H9 (cell line): ENCODE results near the gene WHAMM. TPM values are rescaled to one million over a fixed set of nuclear protein-coding genes. Genes with fewer than 3 reads are reported as not detected.

Experiments
- DNase-seq: peaks from one replicate; pipeline ENCODE4 v3.0.0-alpha.2; 2017
- H2AFZ ChIP-seq: one replicate; pipeline ENCODE4 v1.6.1; 2013; ENCODE audit warnings: mild to moderate bottlenecking, low read length, control low read depth, moderate library complexity
- H2AK5ac ChIP-seq: 2 replicates; pipeline ENCODE4 v1.6.1; 2013; ENCODE audit warnings: low read length, control low read depth, mixed read lengths; ENCODE audit not compliant: insufficient read length
- H2BK120ac ChIP-seq: one replicate; pipeline ENCODE4 v1.6.1; 2013; ENCODE audit warnings: low read depth, mild to moderate bottlenecking, low read length, control low read depth, inconsistent platforms; ENCODE audit not compliant: poor library complexity, severe bottlenecking
- H2BK12ac ChIP-seq: 2 replicates; pipeline ENCODE4 v1.6.1; 2013; ENCODE audit warnings: low read length, control low read depth, mixed read lengths, low read depth; ENCODE audit not compliant: insufficient read length
- H2BK15ac ChIP-seq: 2 replicates; pipeline ENCODE4 v1.6.1; 2013; ENCODE audit warnings: low read depth, low read length, control low read depth
- H2BK20ac ChIP-seq: one replicate; pipeline ENCODE4 v1.6.1; 2013; ENCODE audit warnings: low read depth, mild to moderate bottlenecking, low read length, control low read depth, inconsistent platforms; ENCODE audit not compliant: poor library complexity, severe bottlenecking
- H2BK5ac ChIP-seq: 2 replicates; pipeline ENCODE4 v1.6.1; 2013; ENCODE audit warnings: low read length, control low read depth, mixed read lengths; ENCODE audit not compliant: insufficient read length
- H3K14ac ChIP-seq: 2 replicates; pipeline ENCODE4 v1.6.1; 2013; ENCODE audit warnings: low read length, control low read depth; ENCODE audit not compliant: insufficient read depth
- H3K18ac ChIP-seq: 2 replicates; pipeline ENCODE4 v1.6.1; 2013; ENCODE audit warnings: low read depth, mild to moderate bottlenecking, mixed read lengths, low read length, control low read depth; ENCODE audit not compliant: insufficient read length
- H3K23ac ChIP-seq: 2 replicates; pipeline ENCODE4 v1.6.1; 2013; ENCODE audit warnings: low read length, control low read depth, mixed read lengths, low read depth; ENCODE audit not compliant: insufficient read length
- H3K23me2 ChIP-seq: 2 replicates; pipeline ENCODE4 v1.6.1; 2013; ENCODE audit warnings: low read depth, mild to moderate bottlenecking, mixed read lengths, low read length, control low read depth; ENCODE audit not compliant: insufficient read length, poor library complexity, severe bottlenecking
- H3K27ac ChIP-seq: 2 replicates; pipeline ENCODE4 v1.5.1; 2013; ENCODE audit warnings: low read length, control low read depth, mixed read lengths, low read depth; ENCODE audit not compliant: insufficient read length
- H3K27me3 ChIP-seq: 2 replicates; pipeline ENCODE4 v1.6.1; 2013; ENCODE audit warnings: low read length, control low read depth, inconsistent platforms; ENCODE audit not compliant: insufficient read depth
- H3K4ac ChIP-seq: 2 replicates; pipeline ENCODE4 v1.6.1; 2013; ENCODE audit warnings: low read depth, mild to moderate bottlenecking, control low read depth, inconsistent platforms, low read length, moderate library complexity
- H3K4me1 ChIP-seq: 2 replicates; pipeline ENCODE4 v1.6.1; 2013; ENCODE audit warnings: low read length, control low read depth, inconsistent platforms; ENCODE audit not compliant: insufficient read depth
- H3K4me2 ChIP-seq: 2 replicates; pipeline ENCODE4 v1.6.1; 2013; ENCODE audit warnings: low read length, control low read depth, mixed read lengths; ENCODE audit not compliant: insufficient read length, insufficient read depth
- H3K56ac ChIP-seq: 2 replicates; pipeline ENCODE4 v1.6.1; 2013; ENCODE audit warnings: low read depth, mild to moderate bottlenecking, mixed read lengths, low read length, control low read depth; ENCODE audit not compliant: insufficient read length
- H3K79me1 ChIP-seq: 2 replicates; pipeline ENCODE4 v1.6.1; 2013; ENCODE audit warnings: low read depth, mild to moderate bottlenecking, moderate library complexity, low read length, control low read depth, inconsistent platforms; ENCODE audit not compliant: insufficient read depth, poor library complexity, severe bottlenecking
- H3K79me2 ChIP-seq: 2 replicates; pipeline ENCODE4 v1.6.1; 2013; ENCODE audit warnings: low read length, control low read depth, inconsistent platforms; ENCODE audit not compliant: insufficient read depth
- H3K9ac ChIP-seq: 2 replicates; pipeline ENCODE4 v1.6.1; 2013; ENCODE audit warnings: low read length, control low read depth, mixed read lengths; ENCODE audit not compliant: insufficient read length; ENCODE audit errors: extremely low read depth
- H3K9me3 ChIP-seq: one replicate; pipeline ENCODE4 v1.6.1; 2013; ENCODE audit warnings: low read depth, low read length, inconsistent platforms; ENCODE audit not compliant: control insufficient read depth
- H3T11ph ChIP-seq: one replicate; pipeline ENCODE4 v1.6.1; 2013; ENCODE audit warnings: mild to moderate bottlenecking, low read length, control low read depth, inconsistent platforms
- H4K20me1 ChIP-seq: one replicate; pipeline ENCODE4 v1.6.1; 2013; ENCODE audit not compliant: control insufficient read depth, insufficient read length, insufficient read depth
- H4K5ac ChIP-seq: 2 replicates; pipeline ENCODE4 v1.6.1; 2013; ENCODE audit warnings: low read depth, mild to moderate bottlenecking, mixed read lengths, low read length, control low read depth; ENCODE audit not compliant: insufficient read length
- H4K8ac ChIP-seq: replicated peaks from 2 replicates; pipeline ENCODE4 v1.6.1; 2013; ENCODE audit warnings: low read length, control low read depth, mixed read lengths, low read depth; ENCODE audit not compliant: insufficient read length
- H4K91ac ChIP-seq: 2 replicates; pipeline ENCODE4 v1.6.1; 2013; ENCODE audit warnings: low read depth, mild to moderate bottlenecking, moderate library complexity, mixed read lengths, low read length, control low read depth; ENCODE audit not compliant: insufficient read length
- H3K27ac Mint-ChIP-seq, 3 experiments: 2 replicates in 2 of 3; 3 replicates in 1 of 3; pipeline ENCODE4 v1.8.0; 2020 to 2021; ENCODE audit warnings: mixed read lengths in 3 of 3, mild to moderate bottlenecking in 1 of 3, moderate library complexity in 1 of 3
- H3K27me3 Mint-ChIP-seq: 2 replicates; pipeline ENCODE4 v1.8.0; 2021; ENCODE audit warnings: low read depth, mild to moderate bottlenecking, moderate library complexity, mixed read lengths
- H3K36me3 Mint-ChIP-seq, 3 experiments: 2 replicates in 2 of 3; 3 replicates in 1 of 3; pipeline ENCODE4 v1.8.0; 2020 to 2021; ENCODE audit warnings: low read depth in 3 of 3, mixed read lengths in 3 of 3; ENCODE audit not compliant: insufficient read depth in 1 of 3
- H3K4me1 Mint-ChIP-seq, 2 experiments: 2 replicates each; pipeline ENCODE4 v1.8.0; 2020; ENCODE audit warnings: mixed read lengths in 2 of 2
- H3K4me3 Mint-ChIP-seq, 2 experiments: 2 replicates in 1 of 2; 3 replicates in 1 of 2; pipeline ENCODE4 v1.8.0; 2020 to 2021; ENCODE audit warnings: mild to moderate bottlenecking in 2 of 2, mixed read lengths in 2 of 2, moderate library complexity in 1 of 2
- H3K9me3 Mint-ChIP-seq, 2 experiments: 2 replicates in 1 of 2; 3 replicates in 1 of 2; pipeline ENCODE4 v1.8.0; 2020; ENCODE audit warnings: mild to moderate bottlenecking in 2 of 2, mixed read lengths in 2 of 2, moderate library complexity in 1 of 2
- WGBS: extraction: QIAGEN DNeasy Blood & Tissue Kit; methylation state at CpG from one replicate; pipeline ENCODE4 v1.1.7; 2013; ENCODE audit warnings: missing lambda C conversion rate, low lambda C conversion rate, mixed read lengths; ENCODE audit not compliant: insufficient read length; ENCODE audit errors: extremely low coverage; 5-methylcytosine and 5-hydroxymethylcytosine counted together
- total RNA-seq: library from RNA; stranded (reverse); gene quantifications from 2 replicates; pipeline ENCODE4 v1.2.1, GENCODE V29; 2021
- TF ChIP-seq, protein P1 (sequence below): fragments of 200-600 bp; sonication (generic); conservative IDR thresholded peaks from 3 replicates; pipeline ENCODE4 v1.8.0; 2021; ENCODE audit warnings: antibody characterized with exemption, mild to moderate bottlenecking

The WHAMM gene
- total RNA-seq, 1 experiment from 2014 or later = 3.0 TPM

- TF ChIP-seq, protein P1, sequence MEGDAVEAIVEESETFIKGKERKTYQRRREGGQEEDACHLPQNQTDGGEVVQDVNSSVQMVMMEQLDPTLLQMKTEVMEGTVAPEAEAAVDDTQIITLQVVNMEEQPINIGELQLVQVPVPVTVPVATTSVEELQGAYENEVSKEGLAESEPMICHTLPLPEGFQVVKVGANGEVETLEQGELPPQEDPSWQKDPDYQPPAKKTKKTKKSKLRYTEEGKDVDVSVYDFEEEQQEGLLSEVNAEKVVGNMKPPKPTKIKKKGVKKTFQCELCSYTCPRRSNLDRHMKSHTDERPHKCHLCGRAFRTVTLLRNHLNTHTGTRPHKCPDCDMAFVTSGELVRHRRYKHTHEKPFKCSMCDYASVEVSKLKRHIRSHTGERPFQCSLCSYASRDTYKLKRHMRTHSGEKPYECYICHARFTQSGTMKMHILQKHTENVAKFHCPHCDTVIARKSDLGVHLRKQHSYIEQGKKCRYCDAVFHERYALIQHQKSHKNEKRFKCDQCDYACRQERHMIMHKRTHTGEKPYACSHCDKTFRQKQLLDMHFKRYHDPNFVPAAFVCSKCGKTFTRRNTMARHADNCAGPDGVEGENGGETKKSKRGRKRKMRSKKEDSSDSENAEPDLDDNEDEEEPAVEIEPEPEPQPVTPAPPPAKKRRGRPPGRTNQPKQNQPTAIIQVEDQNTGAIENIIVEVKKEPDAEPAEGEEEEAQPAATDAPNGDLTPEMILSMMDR = no peak
- Histone ChIP-seq H3K9me3 (no peaks in the 10 kb centered on the region), H3K23me2 (no peaks in the 10 kb centered on the region), H3K56ac (no peak overlapping the region), H3K23ac (no peak overlapping the region), H2BK20ac (no peak overlapping the region), H4K20me1 (no peaks in the 10 kb centered on the region), H3T11ph (no peak overlapping the region), H2BK120ac (no peak overlapping the region), H3K4ac (no peak overlapping the region), H2BK12ac (no peak overlapping the region), H3K27me3 (no peaks in the 10 kb centered on the region), H2BK15ac (no peak overlapping the region), H3K18ac (no peak overlapping the region), H2AFZ (no peak overlapping the region), H3K9ac (no peak overlapping the region), H3K4me2 (no peak overlapping the region), H3K79me2 (no peaks in the 10 kb centered on the region), H4K5ac (no peak overlapping the region), H4K91ac (no peak overlapping the region), H3K4me1 (no peaks in the 10 kb centered on the region), H2BK5ac (no peak overlapping the region), H3K14ac (no peak overlapping the region), H3K27ac (no peak overlapping the region), H4K8ac (no peak overlapping the region), H2AK5ac (no peak overlapping the region), H3K79me1 (no peaks in the 10 kb centered on the region)
- no peak for DNase-seq
- H3K4me3 Mint-ChIP-seq = no peak overlapping the region
- H3K9me3 Mint-ChIP-seq = no peaks in the 10 kb centered on the region
- peaks cover 14 to 20% of the 10 kb centered on the region in 2 experiments for H3K4me1 Mint-ChIP-seq
- H3K27me3 Mint-ChIP-seq = no peaks in the 10 kb centered on the region
- no peaks in the 10 kb centered on the region; a peak in 1 of 7 replicates for H3K36me3 Mint-ChIP-seq
- peak overlapping the region in 1 of 3 experiments; percentile 18; a peak in 1 of 7 replicates for H3K27ac Mint-ChIP-seq
- no CpG with 5 or more reads among the region's 9 CpGs for WGBS
Observed at GRCh38 chr15:82848241-82848993, 39.0 kb downstream of the WHAMM start.
